ENCODE data around the gene BRCA2.

BRCA2 gene

GRCh38 chr13:32429433-32429909 is 114.2 kb downstream of the BRCA2 start:
- no peak for DNase-seq

GRCh38 chr13:32430018-32430747 is 114.9 kb downstream of the BRCA2 start:
- no peak for DNase-seq

GRCh38 chr13:32431361-32431760 is 116.1 kb downstream of the BRCA2 start:
- DNase-seq = no peak

GRCh38 chr13:32432856-32433255 is 117.5 kb downstream of the BRCA2 start:
- no peak for DNase-seq

- no peak for DNase-seq
These were observed 123.6 kb downstream of the BRCA2 start for GRCh38 chr13:32438871-32439270.

- no peak for DNase-seq
These were observed 127.8 kb downstream of the BRCA2 start for GRCh38 chr13:32443111-32443510.

GRCh38 chr13:32445461-32445860 is 130.2 kb downstream of the BRCA2 start:
- DNase-seq = no peak

- DNase-seq = no peak
These were observed 130.9 kb downstream of the BRCA2 start for GRCh38 chr13:32446220-32446619.

GRCh38 chr13:32446773-32447465 is 131.6 kb downstream of the BRCA2 start:
- DNase-seq = no peak

GRCh38 chr13:32447894-32448623 is 132.8 kb downstream of the BRCA2 start:
- DNase-seq = no peak

GRCh38 chr13:32448972-32449371 is 133.7 kb downstream of the BRCA2 start:
- no peak for DNase-seq
